GM18502 (cell line): ENCODE results near the gene SPEM3.

ENCODE experiments used
- ATAC-seq: cut with Tn5 transposase; IDR thresholded peaks from one replicate; pipeline ENCODE4 v1.9.1; 2021; ENCODE audit warnings: mild to moderate bottlenecking; ENCODE audit not compliant: unreplicated experiment, poor library complexity

SPEM3 gene

DNA sequence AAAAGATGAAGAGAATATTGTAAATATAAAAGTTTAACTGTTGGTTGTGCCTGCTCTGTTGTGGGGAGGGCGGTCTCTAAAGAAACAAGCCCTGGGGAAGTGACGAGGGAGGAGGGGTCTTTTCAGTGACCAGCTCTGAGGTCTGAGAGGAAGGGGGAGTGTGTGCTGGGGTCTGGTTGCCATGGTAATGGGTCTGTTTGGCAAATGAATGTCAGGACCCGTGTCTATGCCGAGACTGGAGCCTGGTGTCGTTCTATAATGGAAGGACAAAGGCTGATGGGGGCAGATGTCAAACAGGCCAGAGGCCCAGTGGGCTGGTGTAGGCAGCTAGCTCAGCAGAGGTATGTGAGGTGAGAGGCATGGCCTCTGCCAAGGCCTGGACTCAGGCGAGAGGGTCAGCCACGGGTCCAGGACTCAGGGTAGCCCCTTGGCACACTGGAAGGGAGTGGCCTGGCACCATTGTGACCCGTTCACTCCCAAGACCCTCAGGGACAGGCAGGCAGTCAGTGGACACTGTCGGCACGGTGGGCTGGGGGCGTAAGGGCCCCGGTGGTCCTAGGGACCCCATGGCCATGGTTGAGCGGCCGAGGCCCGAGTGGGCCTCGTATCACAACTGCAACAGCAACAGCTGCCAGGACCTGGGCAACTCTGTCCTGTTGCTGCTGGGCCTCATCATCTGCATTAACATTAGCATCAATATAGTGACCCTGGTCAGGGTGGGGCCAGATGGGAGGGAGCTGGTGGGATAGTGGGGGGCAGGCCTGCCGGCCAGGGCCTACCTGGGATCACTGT, 8.6 kb upstream of the SPEM3 start, which contains the start of gene SPEM1:
Gene SPEM1, plus strand, starts transcription at position 506 of the 792 bp plus-strand sequence. Its CDS starts 61 bp downstream, at position 567.
- no peak for ATAC-seq

DNA sequence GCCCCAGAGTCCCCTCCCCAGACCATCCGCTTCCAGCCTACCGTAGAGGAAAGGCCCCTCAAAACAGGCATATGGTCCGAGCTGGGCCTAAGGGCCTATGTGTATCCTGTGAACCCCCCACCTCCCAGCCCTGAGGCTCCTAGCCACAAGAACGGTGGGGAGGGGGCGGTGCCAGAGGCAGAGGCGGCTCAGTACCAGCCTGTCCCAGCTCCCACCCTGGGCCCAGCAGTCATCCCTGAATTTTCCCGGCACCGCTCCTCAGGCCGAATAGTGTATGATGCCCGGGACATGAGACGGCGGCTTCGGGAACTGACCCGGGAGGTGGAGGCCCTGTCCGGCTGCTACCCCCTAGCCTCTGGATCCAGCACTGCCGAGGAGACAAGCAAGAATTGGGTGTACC, 7.5 kb upstream of the SPEM3 start:
- no peak for ATAC-seq

DNA sequence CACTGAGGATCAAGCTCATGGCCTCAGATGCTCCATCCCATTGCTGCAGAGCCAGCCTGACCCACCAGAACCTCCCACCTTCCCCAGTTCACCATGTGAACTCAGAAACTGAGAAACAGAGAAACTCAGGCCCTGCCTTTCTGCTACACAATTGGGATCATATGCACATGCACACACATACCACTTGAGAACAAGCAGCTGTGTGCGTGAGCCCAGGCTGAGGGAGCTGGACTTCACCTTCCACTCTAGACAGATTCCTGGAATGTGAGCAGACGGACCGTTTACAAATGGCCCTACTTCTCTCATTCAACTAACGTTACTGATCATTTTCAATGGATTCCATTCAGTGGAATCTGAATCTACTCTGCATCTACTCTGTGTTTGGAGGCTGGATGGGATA, 5.0 kb upstream of the SPEM3 start:
- no peak for ATAC-seq

- no peak for ATAC-seq
These were observed 3.3 kb upstream of the SPEM3 start, which contains the start of gene SPEM2 for GRCh38 chr17:7425316-7425715. SPEM2 (plus strand) TSS chr17:7425616; CDS start chr17:7425689, 73 bp downstream.

DNA sequence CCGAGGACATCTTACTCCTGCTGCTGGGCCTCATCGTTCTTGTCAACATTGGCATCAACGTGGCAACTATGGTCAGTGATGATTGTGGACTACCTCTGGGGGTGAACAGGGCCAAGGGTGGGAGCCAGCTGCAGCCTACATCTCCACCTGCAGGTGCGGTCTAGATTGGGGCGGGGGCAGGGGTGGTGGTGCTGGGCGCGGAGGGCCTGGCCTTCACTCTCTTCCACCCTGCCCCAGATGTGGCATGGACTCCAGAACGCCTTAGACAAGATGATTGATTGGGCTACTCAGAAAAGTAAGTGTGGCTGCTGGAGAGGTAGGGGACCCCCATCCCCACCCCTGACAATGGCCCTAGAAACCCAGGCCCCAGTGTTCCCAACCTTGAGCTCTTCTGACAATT, 2.9 kb upstream of the SPEM3 start:
- ATAC-seq: no peak

- ATAC-seq: no peak
These were observed 2.3 kb upstream of the SPEM3 start for GRCh38 chr17:7426203-7426863.

DNA sequence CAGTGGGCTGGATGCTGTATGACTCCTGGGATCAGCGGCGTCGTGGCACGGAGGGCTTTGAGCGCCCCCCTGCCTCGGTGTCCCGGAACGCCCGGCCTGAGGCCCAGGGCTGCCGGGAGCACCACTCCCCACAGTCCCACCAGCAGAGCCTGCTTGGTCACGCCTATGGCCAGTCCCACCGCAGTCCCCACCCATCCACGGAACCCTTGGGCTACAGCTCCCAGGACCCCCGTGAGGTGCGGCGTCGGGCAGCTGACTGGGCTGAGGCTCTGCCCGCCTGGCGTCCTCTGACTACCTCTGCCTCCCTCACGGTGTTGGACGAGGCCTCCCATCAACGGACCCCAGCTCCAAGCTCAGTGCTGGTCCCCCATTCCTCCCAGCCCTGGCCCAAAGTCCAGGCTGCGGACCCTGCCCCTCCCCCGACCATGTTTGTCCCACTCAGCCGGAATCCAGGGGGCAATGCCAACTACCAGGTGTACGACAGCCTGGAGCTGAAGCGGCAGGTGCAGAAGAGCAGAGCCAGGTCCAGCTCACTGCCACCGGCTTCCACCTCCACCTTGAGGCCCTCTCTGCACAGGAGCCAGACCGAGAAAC, 1.7 kb upstream of the SPEM3 start:
- no peak for ATAC-seq

GRCh38 chr17:7427549-7427948, 1.1 kb upstream of the SPEM3 start:
- ATAC-seq: no peak

- ATAC-seq: no peak
These were observed 1.1 kb downstream of the SPEM3 start for GRCh38 chr17:7429722-7430121.

GRCh38 chr17:7431231-7431630, 2.6 kb downstream of the SPEM3 start:
- no peak for ATAC-seq

GRCh38 chr17:7432296-7432695, 3.6 kb downstream of the SPEM3 start:
- ATAC-seq: no peak

GRCh38 chr17:7435676-7436555, 7.3 kb downstream of the SPEM3 start:
- peak; percentile 21 for ATAC-seq

- ATAC-seq: no peak
These were observed 8.1 kb downstream of the SPEM3 start for GRCh38 chr17:7436556-7437368.

GRCh38 chr17:7437369-7437863, 8.8 kb downstream of the SPEM3 start:
- ATAC-seq: no peak

DNA sequence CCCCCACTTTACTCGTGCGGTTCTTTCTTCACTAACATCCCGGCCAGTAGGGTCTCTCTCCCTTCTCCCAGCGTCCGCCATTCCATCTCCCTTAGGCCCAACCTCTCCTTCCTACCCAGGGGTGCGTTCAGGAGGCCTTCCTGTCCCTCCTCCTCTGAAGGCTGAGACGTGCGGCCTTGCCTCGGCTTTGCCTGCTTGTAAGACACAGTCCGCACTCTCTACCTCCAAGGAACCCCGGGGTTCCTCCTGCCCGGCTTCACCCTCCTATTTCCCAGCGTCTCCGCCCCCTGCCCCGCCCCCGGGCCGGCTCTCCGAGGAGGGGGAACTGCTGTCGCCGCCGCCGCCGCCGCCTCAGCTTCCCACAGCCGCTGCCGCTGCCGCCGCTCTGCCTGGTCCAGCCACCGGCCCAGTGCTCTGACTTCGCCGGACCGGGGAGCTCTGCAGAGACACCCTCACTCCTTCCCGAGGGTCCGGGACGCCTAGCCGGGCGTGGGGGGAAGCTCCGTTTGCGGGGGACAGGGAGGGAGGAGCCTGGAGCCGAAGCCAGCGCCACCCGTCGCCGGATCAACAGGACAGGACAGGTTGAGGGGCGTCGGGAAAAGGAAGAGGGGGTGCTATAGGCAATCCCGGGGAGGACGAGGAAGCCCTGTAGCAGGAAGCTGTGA, 9.4 kb downstream of the SPEM3 start:
- no peak for ATAC-seq

DNA sequence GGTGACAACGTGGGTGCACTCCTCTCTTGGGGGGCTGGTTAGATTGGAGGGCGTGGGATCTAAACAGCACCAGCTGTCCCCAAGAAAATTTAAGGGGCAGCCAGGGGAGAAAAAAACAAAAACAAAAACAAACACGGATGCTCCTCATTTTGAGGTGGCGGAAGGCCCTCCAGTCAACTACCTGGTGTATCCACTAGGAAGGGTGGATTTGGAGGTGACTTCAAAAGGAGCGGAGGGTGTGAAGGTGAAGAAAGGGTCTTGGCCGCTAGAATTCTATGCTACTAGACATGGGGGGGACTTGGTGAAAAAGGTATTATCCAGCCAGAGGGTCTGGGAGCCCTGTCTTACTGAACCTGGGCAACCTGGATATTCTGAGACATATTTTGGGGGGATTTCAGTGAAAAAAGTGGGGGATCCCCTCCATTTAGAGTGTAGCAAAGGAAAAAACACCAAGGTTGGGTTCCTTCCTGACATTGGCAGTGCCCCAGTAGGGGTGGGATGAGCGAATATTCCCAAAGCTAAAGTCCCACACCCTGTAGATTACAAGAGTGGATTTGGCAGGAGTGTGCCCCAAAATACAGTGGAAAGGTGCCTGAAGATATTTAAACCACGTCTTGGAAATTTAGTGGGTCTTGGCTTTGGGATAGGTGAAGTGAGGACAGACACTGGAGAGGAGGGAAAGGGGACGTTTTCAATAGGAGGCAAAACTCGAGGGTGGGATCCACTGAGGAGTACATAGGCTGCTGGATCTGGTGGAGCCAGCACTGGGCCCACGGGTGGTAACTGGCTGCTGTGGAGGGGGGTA, 10.2 kb downstream of the SPEM3 start:
- ATAC-seq: no peak

DNA sequence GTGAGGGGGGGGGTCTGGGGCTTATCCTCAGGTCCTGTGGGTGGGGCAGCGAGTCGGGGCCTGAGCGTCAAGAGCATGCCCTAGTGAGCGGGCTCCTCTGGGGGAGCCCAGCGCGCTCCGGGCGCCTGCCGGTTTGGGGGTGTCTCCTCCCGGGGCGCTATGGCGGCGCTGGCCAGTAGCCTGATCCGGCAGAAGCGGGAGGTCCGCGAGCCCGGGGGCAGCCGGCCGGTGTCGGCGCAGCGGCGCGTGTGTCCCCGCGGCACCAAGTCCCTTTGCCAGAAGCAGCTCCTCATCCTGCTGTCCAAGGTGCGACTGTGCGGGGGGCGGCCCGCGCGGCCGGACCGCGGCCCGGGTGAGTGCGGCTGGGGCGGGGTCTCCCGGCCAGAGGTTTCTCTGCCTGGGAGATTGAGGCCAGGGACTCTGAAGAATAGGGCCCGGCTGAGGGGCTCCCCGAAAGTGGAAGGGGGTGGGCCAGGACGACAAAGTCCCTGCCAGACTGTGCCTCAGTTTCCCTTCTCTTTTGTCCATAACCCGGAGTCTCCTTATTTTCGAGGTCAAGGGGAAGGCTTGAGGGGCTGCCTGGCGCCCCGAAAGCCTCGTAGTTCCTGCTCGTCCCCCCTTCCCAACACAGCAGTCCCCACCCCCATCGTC, 10.9 kb downstream of the SPEM3 start, which contains the start of gene FGF11:
Gene FGF11, plus strand, starts transcription at position 51 of the 651 bp plus-strand sequence. Its CDS starts 109 bp downstream, at position 160.
- no peak for ATAC-seq
